GM23338 (cell line): ENCODE measurements around the gene KIAA0586. TPM values are rescaled to one million over a fixed set of nuclear protein-coding genes. Genes with fewer than 3 reads are reported as not detected.

ENCODE experiments used
- ATAC-seq: fragments of 200-7000 bp; cut with Tn5 transposase; 3 replicates; pipeline ENCODE4 v1.9.1; 2020
- DNase-seq: peaks from one replicate; pipeline ENCODE4 v3.0.0-alpha.2; 2015; ENCODE audit warnings: low spot score
- H2AFZ ChIP-seq: fragments of 200-600 bp; sonication (generic); 2 replicates; pipeline ENCODE4 v1.8.0; 2016; ENCODE audit warnings: antibody characterized with exemption, mild to moderate bottlenecking, moderate library complexity
- H3F3A ChIP-seq: fragments of 200-600 bp; sonication (generic); replicated peaks from 2 replicates; pipeline ENCODE4 v1.8.0; 2017; ENCODE audit warnings: antibody characterized with exemption, mixed run types, low read depth
- H3K27ac ChIP-seq: fragments of 200-600 bp; sonication (generic); 2 replicates; pipeline ENCODE4 v1.6.1; 2016; ENCODE audit warnings: low read depth
- H3K27me3 ChIP-seq: fragments of 200-600 bp; sonication (generic); 2 replicates; pipeline ENCODE4 v1.8.0; 2016; ENCODE audit warnings: mild to moderate bottlenecking, mixed run types, moderate library complexity; ENCODE audit not compliant: insufficient read depth
- H3K36me3 ChIP-seq: fragments of 200-600 bp; sonication (generic); 2 replicates; pipeline ENCODE4 v1.8.0; 2016; ENCODE audit warnings: mild to moderate bottlenecking; ENCODE audit not compliant: insufficient read depth
- H3K4me1 ChIP-seq: fragments of 200-600 bp; sonication (generic); 2 replicates; pipeline ENCODE4 v1.8.0; 2016; ENCODE audit warnings: mild to moderate bottlenecking, moderate library complexity; ENCODE audit not compliant: insufficient read depth
- H3K4me2 ChIP-seq: fragments of 200-600 bp; sonication (generic); 2 replicates; pipeline ENCODE4 v1.7.1; 2017; ENCODE audit warnings: mixed run types
- H3K4me3 ChIP-seq: fragments of 200-600 bp; sonication (generic); 2 replicates; pipeline ENCODE4 v1.6.1; 2016; ENCODE audit warnings: mixed run types
- H3K79me2 ChIP-seq: fragments of 200-600 bp; sonication (generic); replicated peaks from 2 replicates; pipeline ENCODE4 v1.8.0; 2017; ENCODE audit warnings: mild to moderate bottlenecking; ENCODE audit not compliant: insufficient read depth
- H3K9me2 ChIP-seq: fragments of 200-600 bp; sonication (generic); 2 replicates; pipeline ENCODE4 v1.8.0; 2017; ENCODE audit not compliant: insufficient read depth
- H4K20me1 ChIP-seq: fragments of 200-600 bp; sonication (generic); replicated peaks from 2 replicates; pipeline ENCODE4 v1.8.0; 2017; ENCODE audit warnings: mild to moderate bottlenecking; ENCODE audit not compliant: insufficient read depth
- H3K27ac Mint-ChIP-seq: 2 replicates; pipeline ENCODE4 v1.8.0; 2020; ENCODE audit warnings: inconsistent platforms, mild to moderate bottlenecking, moderate library complexity, mixed read lengths
- H3K27me3 Mint-ChIP-seq: 3 replicates; pipeline ENCODE4 v1.8.0; 2022; ENCODE audit warnings: low read depth, mild to moderate bottlenecking, moderate library complexity, mixed read lengths, inconsistent platforms; ENCODE audit not compliant: insufficient read depth, poor library complexity
- H3K36me3 Mint-ChIP-seq: 3 replicates; pipeline ENCODE4 v1.8.0; 2021; ENCODE audit warnings: low read depth, mild to moderate bottlenecking, inconsistent platforms, moderate library complexity, mixed read lengths
- H3K4me1 Mint-ChIP-seq: 3 replicates; pipeline ENCODE4 v1.8.0; 2020; ENCODE audit warnings: mild to moderate bottlenecking, inconsistent platforms, mixed read lengths
- H3K4me3 Mint-ChIP-seq: 3 replicates; pipeline ENCODE4 v1.8.0; 2021; ENCODE audit warnings: moderate library complexity, mild to moderate bottlenecking, inconsistent platforms, mixed read lengths
- H3K9me3 Mint-ChIP-seq: 3 replicates; pipeline ENCODE4 v1.8.0; 2020; ENCODE audit warnings: moderate library complexity, mild to moderate bottlenecking, inconsistent platforms, mixed read lengths
- EZH2 ChIP-seq: fragments of 200-600 bp; sonication (generic); IDR thresholded peaks from one replicate; pipeline ENCODE4 v1.8.0; 2017; ENCODE audit warnings: antibody characterized with exemption, mild to moderate bottlenecking, low read depth; ENCODE audit not compliant: unreplicated experiment
- EZH2phosphoT487 ChIP-seq: fragments of 200-600 bp; sonication (generic); IDR thresholded peaks from one replicate; pipeline ENCODE4 v1.8.1; 2018; ENCODE audit warnings: antibody characterized with exemption; ENCODE audit not compliant: unreplicated experiment
- JUNB ChIP-seq: IDR thresholded peaks from one replicate; pipeline ENCODE4 v1.6.1; 2016; ENCODE audit warnings: antibody characterized with exemption; ENCODE audit not compliant: unreplicated experiment
- NANOG ChIP-seq: IDR thresholded peaks from 2 replicates; pipeline ENCODE4 v1.6.1; 2016; ENCODE audit warnings: antibody characterized with exemption, borderline replicate concordance
- POLR2AphosphoS5 ChIP-seq: IDR thresholded peaks from 2 replicates; pipeline ENCODE4 v1.6.1; 2016; ENCODE audit warnings: antibody characterized with exemption, low read depth
- ZNF114 ChIP-seq: fragments of 250-450 bp; sonication (Bioruptor Pico); IDR thresholded peaks from 2 replicates; pipeline ENCODE4 v1.5.0; 2020; ENCODE audit warnings: mild to moderate bottlenecking, moderate library complexity
- ZNF331 ChIP-seq: fragments of 250-450 bp; sonication (Bioruptor Pico); IDR thresholded peaks from 2 replicates; pipeline ENCODE4 v1.5.0; 2020; ENCODE audit warnings: low read depth, mild to moderate bottlenecking, moderate library complexity
- ZNF462 ChIP-seq: fragments of 250-450 bp; sonication (Bioruptor Pico); IDR thresholded peaks from 2 replicates; pipeline ENCODE4 v1.5.0; 2020; ENCODE audit warnings: mild to moderate bottlenecking, moderate library complexity
- polyA plus RNA-seq: library from polyadenylated mRNA; unstranded; fragments of >200 nt; fragmentation: Nextera tagmentation; extraction: Ambion mirVana; gene quantifications from 2 replicates; pipeline ENCODE4 v1.2.1, GENCODE V29; 2016
- total RNA-seq: library from RNA; depleted of rRNA; stranded (reverse); fragments of >200 nt; shearing (Covaris generic); gene quantifications from 2 replicates; pipeline ENCODE4 v1.2.3, GENCODE V29; 2014
- TF ChIP-seq, protein P1 (sequence below): IDR thresholded peaks from one replicate; pipeline ENCODE4 v1.6.1; 2018; ENCODE audit warnings: antibody characterized with exemption; ENCODE audit not compliant: unreplicated experiment
- TF ChIP-seq, protein P2 (sequence below), 2 experiments: fragments of 200-600 bp in 1 of 2; sonication (generic) in 1 of 2; conservative IDR thresholded peaks; 2 replicates each; pipeline versions ENCODE4 v1.5.1 to v1.6.1; 2016 to 2017; ENCODE audit warnings: antibody characterized with exemption in 2 of 2, low read depth in 2 of 2, mild to moderate bottlenecking in 2 of 2, moderate library complexity in 1 of 2

The KIAA0586 gene
- total and polyA plus RNA-seq, 2 experiments from 2014 or later, result 22.2 to 23.7 TPM

DNA sequence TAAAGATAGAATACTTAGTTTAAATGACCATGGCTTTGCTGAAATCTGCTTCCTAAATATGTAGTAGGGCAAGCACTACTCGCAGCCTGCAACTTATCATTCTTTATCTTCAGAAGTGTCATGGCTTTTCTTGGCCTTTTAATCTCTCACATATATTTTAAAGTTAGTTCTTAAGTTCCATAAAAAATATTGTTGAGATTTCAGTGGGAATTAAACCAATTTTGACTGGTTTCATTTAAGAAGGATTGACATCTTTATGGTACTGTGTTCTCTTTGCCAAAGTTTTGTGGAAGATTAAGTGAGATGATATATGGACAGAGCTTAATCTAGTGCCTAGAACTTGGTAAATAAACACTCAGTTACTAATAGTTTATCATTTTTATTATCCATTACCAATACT, 56.7 kb downstream of the KIAA0586 start:
- no peaks in the 10 kb centered on the region for H3K9me2 ChIP-seq
- H3K4me1 ChIP-seq, result no peaks in the 10 kb centered on the region
- H3K79me2 ChIP-seq, result no peaks in the 10 kb centered on the region
- H3K9me3 Mint-ChIP-seq, result no peaks in the 10 kb centered on the region
- H3F3A ChIP-seq, result no peaks in the 10 kb centered on the region
- H3K36me3 Mint-ChIP-seq, result peaks cover 12% of the 10 kb centered on the region; the same call in 2 of the 3 replicates
- no peak overlapping the region for H3K4me3 Mint-ChIP-seq
- no peaks in the 10 kb centered on the region for H4K20me1 ChIP-seq
- no peaks in the 10 kb centered on the region for H3K27me3 ChIP-seq
- TF ChIP-seq, protein P1, sequence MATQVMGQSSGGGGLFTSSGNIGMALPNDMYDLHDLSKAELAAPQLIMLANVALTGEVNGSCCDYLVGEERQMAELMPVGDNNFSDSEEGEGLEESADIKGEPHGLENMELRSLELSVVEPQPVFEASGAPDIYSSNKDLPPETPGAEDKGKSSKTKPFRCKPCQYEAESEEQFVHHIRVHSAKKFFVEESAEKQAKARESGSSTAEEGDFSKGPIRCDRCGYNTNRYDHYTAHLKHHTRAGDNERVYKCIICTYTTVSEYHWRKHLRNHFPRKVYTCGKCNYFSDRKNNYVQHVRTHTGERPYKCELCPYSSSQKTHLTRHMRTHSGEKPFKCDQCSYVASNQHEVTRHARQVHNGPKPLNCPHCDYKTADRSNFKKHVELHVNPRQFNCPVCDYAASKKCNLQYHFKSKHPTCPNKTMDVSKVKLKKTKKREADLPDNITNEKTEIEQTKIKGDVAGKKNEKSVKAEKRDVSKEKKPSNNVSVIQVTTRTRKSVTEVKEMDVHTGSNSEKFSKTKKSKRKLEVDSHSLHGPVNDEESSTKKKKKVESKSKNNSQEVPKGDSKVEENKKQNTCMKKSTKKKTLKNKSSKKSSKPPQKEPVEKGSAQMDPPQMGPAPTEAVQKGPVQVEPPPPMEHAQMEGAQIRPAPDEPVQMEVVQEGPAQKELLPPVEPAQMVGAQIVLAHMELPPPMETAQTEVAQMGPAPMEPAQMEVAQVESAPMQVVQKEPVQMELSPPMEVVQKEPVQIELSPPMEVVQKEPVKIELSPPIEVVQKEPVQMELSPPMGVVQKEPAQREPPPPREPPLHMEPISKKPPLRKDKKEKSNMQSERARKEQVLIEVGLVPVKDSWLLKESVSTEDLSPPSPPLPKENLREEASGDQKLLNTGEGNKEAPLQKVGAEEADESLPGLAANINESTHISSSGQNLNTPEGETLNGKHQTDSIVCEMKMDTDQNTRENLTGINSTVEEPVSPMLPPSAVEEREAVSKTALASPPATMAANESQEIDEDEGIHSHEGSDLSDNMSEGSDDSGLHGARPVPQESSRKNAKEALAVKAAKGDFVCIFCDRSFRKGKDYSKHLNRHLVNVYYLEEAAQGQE, result no peak
- TF ChIP-seq EZH2 (no peak), NANOG (no peak)
- DNase-seq (no peak), ATAC-seq (no peak)
- H3K4me2 ChIP-seq, result no peak overlapping the region
- no peak overlapping the region for H2AFZ ChIP-seq
- no peaks in the 10 kb centered on the region for H3K27me3 Mint-ChIP-seq
- H3K4me3 ChIP-seq, result no peak overlapping the region
- no peak overlapping the region for H3K27ac Mint-ChIP-seq
- no peaks in the 10 kb centered on the region; the same call in 1 of the 2 replicates for H3K36me3 ChIP-seq
- H3K27ac ChIP-seq, result no peak overlapping the region
- H3K4me1 Mint-ChIP-seq, result no peaks in the 10 kb centered on the region

DNA sequence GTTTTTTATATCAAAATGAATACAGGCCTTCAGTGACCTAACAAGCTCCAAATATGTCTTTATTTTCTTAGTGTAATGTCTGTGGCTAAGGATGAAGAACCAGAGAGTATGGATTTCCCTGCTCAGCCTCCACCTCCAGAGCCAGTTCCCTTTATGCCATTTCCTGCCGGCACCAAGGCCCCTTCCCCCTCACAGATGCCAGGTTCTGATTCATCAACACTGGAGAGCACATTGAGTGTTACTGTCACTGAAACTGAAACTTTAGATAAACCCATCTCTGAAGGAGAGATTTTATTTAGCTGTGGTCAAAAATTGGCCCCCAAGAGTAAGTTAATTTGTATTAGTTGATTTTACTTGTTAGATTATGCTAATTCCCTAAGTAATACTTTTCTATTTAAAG, 61.0 kb downstream of the KIAA0586 start:
- ATAC-seq (no peak), DNase-seq (peak; percentile 9)
- Histone ChIP-seq H4K20me1 (no peaks in the 10 kb centered on the region), H3K4me1 (no peaks in the 10 kb centered on the region), H3F3A (no peaks in the 10 kb centered on the region), H3K4me2 (no peak overlapping the region), H2AFZ (no peak overlapping the region), H3K27ac (no peak overlapping the region), H3K27me3 (no peaks in the 10 kb centered on the region), H3K4me3 (no peak overlapping the region), H3K9me2 (no peaks in the 10 kb centered on the region), H3K79me2 (no peaks in the 10 kb centered on the region), H3K36me3 (no peaks in the 10 kb centered on the region; the same call in 1 of the 2 replicates)
- Mint-ChIP-seq H3K27me3 (no peaks in the 10 kb centered on the region), H3K9me3 (no peaks in the 10 kb centered on the region), H3K36me3 (peaks cover 12% of the 10 kb centered on the region; the same call in 2 of the 3 replicates), H3K4me3 (no peak overlapping the region), H3K4me1 (no peaks in the 10 kb centered on the region), H3K27ac (no peak overlapping the region)
- TF ChIP-seq, protein P2, sequence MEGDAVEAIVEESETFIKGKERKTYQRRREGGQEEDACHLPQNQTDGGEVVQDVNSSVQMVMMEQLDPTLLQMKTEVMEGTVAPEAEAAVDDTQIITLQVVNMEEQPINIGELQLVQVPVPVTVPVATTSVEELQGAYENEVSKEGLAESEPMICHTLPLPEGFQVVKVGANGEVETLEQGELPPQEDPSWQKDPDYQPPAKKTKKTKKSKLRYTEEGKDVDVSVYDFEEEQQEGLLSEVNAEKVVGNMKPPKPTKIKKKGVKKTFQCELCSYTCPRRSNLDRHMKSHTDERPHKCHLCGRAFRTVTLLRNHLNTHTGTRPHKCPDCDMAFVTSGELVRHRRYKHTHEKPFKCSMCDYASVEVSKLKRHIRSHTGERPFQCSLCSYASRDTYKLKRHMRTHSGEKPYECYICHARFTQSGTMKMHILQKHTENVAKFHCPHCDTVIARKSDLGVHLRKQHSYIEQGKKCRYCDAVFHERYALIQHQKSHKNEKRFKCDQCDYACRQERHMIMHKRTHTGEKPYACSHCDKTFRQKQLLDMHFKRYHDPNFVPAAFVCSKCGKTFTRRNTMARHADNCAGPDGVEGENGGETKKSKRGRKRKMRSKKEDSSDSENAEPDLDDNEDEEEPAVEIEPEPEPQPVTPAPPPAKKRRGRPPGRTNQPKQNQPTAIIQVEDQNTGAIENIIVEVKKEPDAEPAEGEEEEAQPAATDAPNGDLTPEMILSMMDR (conservative IDR thresholded peaks at IDR 0.05; ENCODE audit: low read depth in 2 of 2), result no peak
- TF ChIP-seq ZNF331 (CRISPR knock-in tag), result no peak
- no peak for TF ChIP-seq ZNF114 (CRISPR knock-in tag)
- TF ChIP-seq JUNB, result no peak
- TF ChIP-seq ZNF462 (CRISPR knock-in tag), result no peak
- no peak for TF ChIP-seq EZH2
- no peak for TF ChIP-seq POLR2AphosphoS5
- no peak for TF ChIP-seq EZH2phosphoT487
